RWPE2 (cell line): Measurements from ENCODE around the gene ADTRP.

ENCODE experiments used
- ATAC-seq: fragments of 200-7000 bp; cut with Tn5 transposase; 3 replicates; pipeline ENCODE4 v1.9.1; 2021; ENCODE audit warnings: low read depth
- DNase-seq: peaks from one replicate; pipeline ENCODE4 v3.0.0-alpha.2; 2020; ENCODE audit warnings: low spot score
- H3K27ac ChIP-seq: fragments of 450-650 bp; 2 replicates; pipeline ENCODE4 v1.5.1; 2017; ENCODE audit warnings: mild to moderate bottlenecking; ENCODE audit not compliant: poor library complexity, severe bottlenecking
- H3K27me3 ChIP-seq: fragments of 250-450 bp; sonication (Bioruptor Pico); 2 replicates; pipeline ENCODE4 v1.5.1; 2021; ENCODE audit warnings: mild to moderate bottlenecking, moderate library complexity; ENCODE audit not compliant: insufficient read depth, poor library complexity, severe bottlenecking
- H3K36me3 ChIP-seq: fragments of 250-450 bp; sonication (Bioruptor Pico); 2 replicates; pipeline ENCODE4 v1.5.1; 2020; ENCODE audit warnings: low read depth, mild to moderate bottlenecking, moderate library complexity
- H3K4me1 ChIP-seq: fragments of 250-450 bp; sonication (Bioruptor Pico); 2 replicates; pipeline ENCODE4 v1.5.1; 2021; ENCODE audit warnings: mild to moderate bottlenecking, moderate library complexity; ENCODE audit not compliant: insufficient read depth, poor library complexity, severe bottlenecking
- H3K4me3 ChIP-seq: fragments of 250-450 bp; sonication (Bioruptor Pico); 2 replicates; pipeline ENCODE4 v1.5.1; 2021; ENCODE audit warnings: mild to moderate bottlenecking, moderate library complexity; ENCODE audit not compliant: severe bottlenecking
- H3K9me3 ChIP-seq: fragments of 250-450 bp; sonication (Bioruptor Pico); 2 replicates; pipeline ENCODE4 v1.5.1; 2021; ENCODE audit warnings: mild to moderate bottlenecking, moderate library complexity; ENCODE audit not compliant: severe bottlenecking
- TF ChIP-seq, protein P1 (sequence below): fragments of 450-650 bp; IDR thresholded peaks from one replicate; pipeline ENCODE4 v1.5.1; 2017; ENCODE audit warnings: mild to moderate bottlenecking, moderate library complexity; ENCODE audit not compliant: poor library complexity, severe bottlenecking

The ADTRP gene

DNA sequence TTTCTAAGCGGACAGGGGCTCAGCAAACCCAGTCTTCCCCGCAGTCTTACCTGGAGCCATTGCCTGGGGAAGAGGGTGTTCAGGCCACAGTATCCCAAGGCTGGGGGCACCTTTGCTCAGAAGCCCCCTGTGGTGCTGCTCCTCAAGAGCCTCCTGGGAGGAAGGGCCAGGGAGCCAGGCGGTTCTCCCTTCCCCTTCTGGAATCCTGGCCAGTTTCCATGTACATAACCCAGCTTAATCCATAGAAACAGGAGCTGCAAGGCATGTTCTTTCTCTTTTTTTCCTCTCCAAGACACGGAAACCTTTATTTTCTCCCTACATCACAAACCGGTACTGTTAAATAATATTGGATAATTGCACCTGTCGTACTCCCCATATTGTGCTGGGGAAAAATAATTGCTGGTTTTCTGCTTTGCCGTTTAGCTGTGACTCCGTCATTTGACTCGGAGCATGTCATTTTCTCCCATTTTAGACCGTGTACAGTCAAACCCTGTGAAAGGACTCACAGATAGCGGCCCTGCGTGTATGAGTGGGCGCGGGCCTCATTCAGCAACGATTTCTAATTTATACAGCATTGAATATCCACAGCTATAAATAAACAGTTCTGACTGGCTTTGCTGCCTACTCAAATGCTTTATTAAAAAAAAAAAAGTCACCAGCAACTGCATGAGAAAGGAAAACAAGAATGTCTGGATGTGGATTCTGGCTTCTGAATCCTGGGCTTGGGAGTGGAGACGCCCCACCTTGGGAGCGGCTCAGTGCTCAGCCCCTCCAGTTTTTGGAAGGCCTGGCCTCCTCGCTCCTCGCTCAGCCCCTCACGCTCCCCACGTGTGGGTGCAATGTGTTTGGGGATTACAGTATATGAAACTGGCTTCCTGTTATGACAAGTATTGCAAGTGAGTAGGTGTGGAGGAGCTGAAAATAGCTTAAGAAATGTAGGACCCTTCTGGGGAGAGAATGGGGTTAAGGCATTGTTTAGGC is 67.3 kb downstream of the ADTRP start:
- no peak for ATAC-seq
- H3K27me3 ChIP-seq = no peaks in the 10 kb centered on the region

DNA sequence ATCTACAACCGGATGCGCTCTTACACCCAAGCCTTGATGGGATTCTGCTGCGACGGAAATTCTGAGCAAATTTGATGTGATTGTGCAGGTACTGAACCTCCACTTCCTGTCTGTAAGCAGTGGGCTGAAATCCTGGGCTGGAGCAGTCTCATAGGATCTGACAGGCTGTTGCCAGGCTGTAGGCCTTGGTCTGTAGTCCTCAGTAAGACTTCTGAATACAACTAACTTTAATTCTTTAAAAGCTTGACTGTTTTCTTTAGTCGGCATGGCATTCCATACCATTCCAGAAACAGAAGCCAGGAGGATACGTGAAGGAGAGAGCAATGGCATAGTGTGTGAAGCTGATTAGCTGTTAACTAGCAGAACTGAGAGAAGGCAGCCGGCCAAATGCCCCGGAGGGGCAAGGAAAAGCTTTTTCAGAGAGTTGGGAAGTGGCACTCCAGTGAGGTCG is 68.3 kb downstream of the ADTRP start:
- ATAC-seq (no peak), DNase-seq (no peak)
- no peak overlapping the region for H3K27ac ChIP-seq
- TF ChIP-seq, protein P1, sequence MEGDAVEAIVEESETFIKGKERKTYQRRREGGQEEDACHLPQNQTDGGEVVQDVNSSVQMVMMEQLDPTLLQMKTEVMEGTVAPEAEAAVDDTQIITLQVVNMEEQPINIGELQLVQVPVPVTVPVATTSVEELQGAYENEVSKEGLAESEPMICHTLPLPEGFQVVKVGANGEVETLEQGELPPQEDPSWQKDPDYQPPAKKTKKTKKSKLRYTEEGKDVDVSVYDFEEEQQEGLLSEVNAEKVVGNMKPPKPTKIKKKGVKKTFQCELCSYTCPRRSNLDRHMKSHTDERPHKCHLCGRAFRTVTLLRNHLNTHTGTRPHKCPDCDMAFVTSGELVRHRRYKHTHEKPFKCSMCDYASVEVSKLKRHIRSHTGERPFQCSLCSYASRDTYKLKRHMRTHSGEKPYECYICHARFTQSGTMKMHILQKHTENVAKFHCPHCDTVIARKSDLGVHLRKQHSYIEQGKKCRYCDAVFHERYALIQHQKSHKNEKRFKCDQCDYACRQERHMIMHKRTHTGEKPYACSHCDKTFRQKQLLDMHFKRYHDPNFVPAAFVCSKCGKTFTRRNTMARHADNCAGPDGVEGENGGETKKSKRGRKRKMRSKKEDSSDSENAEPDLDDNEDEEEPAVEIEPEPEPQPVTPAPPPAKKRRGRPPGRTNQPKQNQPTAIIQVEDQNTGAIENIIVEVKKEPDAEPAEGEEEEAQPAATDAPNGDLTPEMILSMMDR = no peak
- H3K27me3 ChIP-seq = no peaks in the 10 kb centered on the region
- H3K9me3 ChIP-seq = no peaks in the 10 kb centered on the region
- no peaks in the 10 kb centered on the region for H3K36me3 ChIP-seq
- H3K4me3 ChIP-seq = no peak overlapping the region
- no peaks in the 10 kb centered on the region for H3K4me1 ChIP-seq

More for the DNA sequence above, 67.3 kb downstream of the ADTRP start:
- Histone ChIP-seq H3K4me1 (no peaks in the 10 kb centered on the region), H3K36me3 (no peaks in the 10 kb centered on the region), H3K4me3 (no peak overlapping the region), H3K9me3 (no peaks in the 10 kb centered on the region), H3K27ac (no peak overlapping the region)
- TF ChIP-seq, protein P1 = no peak
- no peak for DNase-seq

DNA sequence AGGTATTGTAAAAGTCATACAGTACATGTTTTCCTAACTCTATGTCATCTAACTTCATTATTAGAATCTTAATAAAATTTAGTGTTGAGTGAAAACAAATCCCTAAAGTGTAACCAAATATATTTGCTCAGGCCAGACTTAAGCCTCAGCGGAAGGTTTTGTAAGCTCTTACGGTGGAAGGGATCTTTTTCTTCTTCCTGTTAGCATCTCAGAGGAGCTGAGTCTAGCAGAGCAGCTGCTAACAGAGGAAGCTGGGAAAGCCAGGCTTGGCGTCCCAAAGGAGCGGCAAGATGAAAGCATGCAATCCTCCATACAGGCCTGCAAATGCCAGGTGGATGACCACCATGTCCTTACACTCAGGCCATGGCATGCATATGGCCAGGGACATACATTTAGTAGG is 72.4 kb downstream of the ADTRP start:
- DNase-seq (no peak), ATAC-seq (no peak)
- Histone ChIP-seq H3K4me3 (no peak overlapping the region), H3K27me3 (no peaks in the 10 kb centered on the region), H3K36me3 (no peaks in the 10 kb centered on the region), H3K9me3 (no peaks in the 10 kb centered on the region), H3K27ac (no peak overlapping the region), H3K4me1 (peaks cover 7% of the 10 kb centered on the region)
- TF ChIP-seq, protein P1 = no peak

GRCh38 chr6:11705483-11705882 is 73.1 kb downstream of the ADTRP start:
- ATAC-seq (no peak), DNase-seq (no peak)
- Histone ChIP-seq H3K4me3 (no peak overlapping the region), H3K27ac (no peak overlapping the region), H3K36me3 (no peaks in the 10 kb centered on the region), H3K9me3 (no peaks in the 10 kb centered on the region), H3K4me1 (peaks cover 7% of the 10 kb centered on the region), H3K27me3 (no peaks in the 10 kb centered on the region)
- TF ChIP-seq, protein P1 = no peak

- H3K4me3 ChIP-seq = no peak overlapping the region
- TF ChIP-seq, protein P1 = no peak
- no peaks in the 10 kb centered on the region for H3K27me3 ChIP-seq
- DNase-seq (no peak), ATAC-seq (no peak)
- no peaks in the 10 kb centered on the region for H3K9me3 ChIP-seq
- peaks cover 7% of the 10 kb centered on the region for H3K4me1 ChIP-seq
- no peaks in the 10 kb centered on the region for H3K36me3 ChIP-seq
- H3K27ac ChIP-seq = no peak overlapping the region
These were observed 73.5 kb downstream of the ADTRP start for GRCh38 chr6:11705069-11705468.
